GM21381 (cell line): ENCODE results near the gene MGST2.
"Not testable (repeated sequence)": the region's sequence is repeated elsewhere in the genome, so short reads cannot be mapped to it uniquely, and the experiment has no call there.

Experiments used
- ATAC-seq: cut with Tn5 transposase; IDR thresholded peaks from one replicate; pipeline ENCODE4 v1.9.1; 2021; ENCODE audit warnings: mild to moderate bottlenecking, moderate library complexity; ENCODE audit not compliant: unreplicated experiment

The MGST2 gene

DNA sequence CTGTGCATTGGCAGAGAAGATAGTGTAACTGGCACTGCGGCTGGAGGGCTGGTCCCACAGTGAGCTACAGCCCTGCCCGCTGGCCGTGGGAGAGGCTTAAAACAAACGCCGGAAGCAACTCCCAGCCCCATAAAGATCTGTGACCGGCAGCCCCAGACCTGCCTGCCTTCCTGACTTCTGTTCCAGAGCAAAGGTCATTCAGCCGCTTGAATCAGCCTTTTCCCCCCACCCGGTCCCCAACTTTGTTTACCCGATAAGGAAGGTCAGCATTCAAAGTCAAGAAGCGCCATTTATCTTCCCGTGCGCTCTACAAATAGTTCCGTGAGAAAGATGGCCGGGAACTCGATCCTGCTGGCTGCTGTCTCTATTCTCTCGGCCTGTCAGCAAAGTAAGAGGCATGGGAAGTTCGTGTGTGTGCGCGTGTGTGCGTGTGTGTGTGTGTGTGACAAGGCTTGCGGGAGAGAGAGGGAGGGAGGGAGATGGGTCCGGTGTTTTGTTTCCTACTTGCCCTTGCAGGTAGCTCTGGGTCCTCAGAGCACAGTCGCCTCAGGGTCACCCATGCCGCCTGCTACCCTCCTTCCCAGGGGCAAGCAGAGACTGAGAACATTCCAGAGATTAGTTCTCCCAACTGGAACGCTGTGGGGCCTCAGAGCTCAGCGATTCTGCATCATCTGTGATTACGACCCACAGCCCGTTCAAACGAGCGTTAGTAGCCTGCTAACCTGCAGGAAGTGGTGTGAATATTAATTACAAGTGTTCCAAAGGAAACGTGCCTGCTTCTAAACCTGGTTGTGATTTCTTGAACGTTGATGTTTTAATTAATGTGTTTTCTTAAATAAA is at the start of gene MGST2:
Gene MGST2 (plus strand): TSS at position 130 of the 840 bp plus-strand sequence. CDS start 201 bp downstream, at position 331.
- ATAC-seq: peak; percentile 86

DNA sequence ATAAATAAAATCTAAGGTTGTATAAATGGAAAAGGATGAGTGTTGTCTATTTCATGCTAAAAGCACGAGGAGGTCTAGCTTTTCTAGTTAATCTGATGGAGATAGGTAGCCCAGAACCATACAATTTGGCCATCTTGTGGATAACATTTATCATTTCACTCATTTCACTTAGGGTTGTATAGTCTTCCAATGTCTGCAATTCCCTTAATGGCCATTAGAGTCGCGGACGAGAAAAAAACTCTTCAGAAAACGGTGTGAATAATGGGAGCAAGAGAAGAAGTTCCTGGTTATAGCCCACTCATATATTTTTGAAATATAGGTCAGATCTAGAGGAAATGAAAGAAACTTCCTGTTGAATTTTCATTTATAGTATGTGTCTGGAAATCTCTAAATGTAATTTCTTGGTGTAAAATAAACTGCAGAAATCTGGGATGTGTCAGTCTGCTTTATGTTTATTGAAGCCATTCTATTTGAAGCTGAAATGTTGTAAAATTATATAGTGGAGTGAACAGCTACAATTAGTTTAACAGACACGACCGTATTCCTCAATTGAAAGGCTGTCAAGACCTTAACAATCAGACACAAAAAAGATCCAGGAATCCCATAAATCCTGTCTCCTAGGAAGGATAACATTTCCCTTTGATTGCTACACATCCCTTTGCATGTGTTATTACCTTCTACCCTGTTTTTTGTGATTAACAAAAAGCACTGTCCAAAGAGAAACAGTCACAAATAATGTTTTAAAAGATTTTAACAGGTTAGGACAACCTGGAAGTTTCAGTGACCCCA is 47.7 kb upstream of the MGST2 start:
- no peak for ATAC-seq

DNA sequence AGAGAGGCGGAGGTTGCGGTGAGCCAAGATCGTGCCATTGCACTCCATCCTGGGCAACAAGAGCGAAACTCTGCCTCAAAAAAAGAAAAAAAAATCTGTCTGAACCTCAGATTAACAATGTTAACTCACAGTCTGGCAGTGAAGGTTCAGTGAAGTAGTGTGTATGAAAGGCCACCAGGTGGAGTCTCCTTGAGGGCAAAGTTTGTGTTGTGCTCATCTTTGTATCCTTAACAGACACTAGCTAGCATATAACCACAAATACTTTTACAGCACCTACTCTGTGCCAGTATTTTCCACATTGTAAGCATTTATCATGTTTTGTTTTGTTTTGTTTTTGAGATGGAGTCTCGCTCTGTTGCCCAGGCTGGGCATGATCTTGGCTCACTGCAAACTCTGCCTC is 46.0 kb upstream of the MGST2 start:
- ATAC-seq: no peak

DNA sequence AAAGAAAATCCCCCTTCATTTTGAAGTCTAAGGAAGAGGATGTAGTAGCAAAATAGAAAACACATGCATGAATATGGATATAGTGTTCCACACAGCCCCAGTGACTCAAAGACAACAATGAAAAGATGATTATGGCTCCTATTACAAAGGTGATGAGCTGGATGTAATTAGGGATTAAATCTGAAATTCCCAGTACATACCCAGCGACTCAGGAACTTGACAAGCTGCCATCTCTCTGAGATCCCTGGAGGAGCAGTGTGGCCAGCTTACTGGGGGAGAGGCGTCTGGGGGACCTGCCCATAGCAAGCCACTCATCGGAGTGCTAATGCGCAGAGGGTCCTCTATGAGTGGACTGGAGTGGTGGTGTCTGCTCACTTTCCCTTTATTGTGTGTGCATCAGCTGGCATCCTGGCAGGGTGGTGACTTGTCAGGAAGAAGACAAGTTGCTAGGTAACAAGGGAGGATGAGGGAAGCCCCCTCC is 42.7 kb upstream of the MGST2 start:
- no peak for ATAC-seq

DNA sequence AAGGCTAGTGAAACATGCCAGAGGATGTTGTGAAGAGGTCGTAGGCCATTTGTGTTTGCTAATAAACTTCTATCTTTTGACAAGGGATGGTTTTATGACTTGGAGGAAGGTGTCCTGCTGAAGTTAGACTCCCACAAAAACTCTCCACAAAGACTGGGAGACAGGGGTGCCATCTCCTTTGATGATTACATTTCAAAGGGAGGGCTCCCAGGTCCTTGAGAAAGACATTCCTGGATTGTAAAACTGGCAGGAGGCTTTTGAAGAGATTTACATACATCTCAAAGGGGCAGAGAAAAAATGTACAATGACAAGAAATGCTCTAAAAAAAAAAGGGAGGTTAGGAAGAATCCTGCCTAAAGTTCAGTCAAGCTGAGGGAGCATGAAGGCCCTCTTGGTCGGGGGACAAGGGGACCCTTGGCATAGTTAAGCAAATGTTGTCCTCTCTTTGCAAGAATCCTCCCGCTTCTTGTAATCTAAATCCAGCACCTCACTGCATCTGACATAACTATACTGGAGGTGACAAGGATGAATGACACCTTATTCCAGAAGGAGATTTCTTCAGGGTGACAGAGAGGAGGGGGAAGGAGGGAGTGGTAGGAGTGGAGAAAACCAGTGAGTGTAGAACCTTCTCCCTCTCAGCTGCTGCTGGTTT is 41.1 kb upstream of the MGST2 start:
- ATAC-seq: no peak

DNA sequence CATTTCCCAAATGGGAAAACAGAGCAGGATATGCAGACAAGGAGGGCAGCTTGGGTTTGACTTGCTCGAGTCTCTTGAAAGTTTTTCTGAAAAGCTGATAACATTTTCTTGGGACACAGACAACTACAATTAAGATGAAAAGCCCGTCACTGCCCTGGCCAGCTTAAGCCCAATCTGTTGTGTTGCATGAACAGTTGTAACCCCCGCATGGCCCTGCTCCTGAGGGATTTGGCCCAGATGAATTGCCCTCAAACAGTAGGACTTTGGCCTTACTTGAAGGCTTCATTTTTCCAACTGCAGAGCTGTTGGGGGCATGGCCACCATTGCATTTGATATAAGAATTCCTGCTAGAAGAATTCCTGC is 40.5 kb upstream of the MGST2 start:
- no peak for ATAC-seq

DNA sequence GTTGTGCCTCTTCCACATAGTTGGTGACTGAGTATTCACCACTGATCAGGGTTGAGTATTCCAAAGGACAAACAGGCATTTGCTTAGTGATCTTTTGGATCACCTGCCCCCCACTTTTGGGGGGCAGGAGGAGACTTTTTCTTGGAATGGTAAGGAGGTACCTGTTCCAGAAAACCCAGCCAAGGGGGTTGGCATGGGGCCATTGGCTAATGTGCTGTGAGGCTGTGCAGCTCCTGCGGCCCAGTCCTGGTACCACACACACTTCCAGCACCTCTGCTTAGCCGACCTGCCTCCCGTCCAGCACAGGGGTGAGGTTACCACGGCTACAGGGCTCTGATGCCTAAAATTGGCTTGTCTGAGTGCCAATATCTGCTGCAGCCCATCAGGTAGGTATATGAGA is 40.1 kb upstream of the MGST2 start:
- ATAC-seq: no peak

DNA sequence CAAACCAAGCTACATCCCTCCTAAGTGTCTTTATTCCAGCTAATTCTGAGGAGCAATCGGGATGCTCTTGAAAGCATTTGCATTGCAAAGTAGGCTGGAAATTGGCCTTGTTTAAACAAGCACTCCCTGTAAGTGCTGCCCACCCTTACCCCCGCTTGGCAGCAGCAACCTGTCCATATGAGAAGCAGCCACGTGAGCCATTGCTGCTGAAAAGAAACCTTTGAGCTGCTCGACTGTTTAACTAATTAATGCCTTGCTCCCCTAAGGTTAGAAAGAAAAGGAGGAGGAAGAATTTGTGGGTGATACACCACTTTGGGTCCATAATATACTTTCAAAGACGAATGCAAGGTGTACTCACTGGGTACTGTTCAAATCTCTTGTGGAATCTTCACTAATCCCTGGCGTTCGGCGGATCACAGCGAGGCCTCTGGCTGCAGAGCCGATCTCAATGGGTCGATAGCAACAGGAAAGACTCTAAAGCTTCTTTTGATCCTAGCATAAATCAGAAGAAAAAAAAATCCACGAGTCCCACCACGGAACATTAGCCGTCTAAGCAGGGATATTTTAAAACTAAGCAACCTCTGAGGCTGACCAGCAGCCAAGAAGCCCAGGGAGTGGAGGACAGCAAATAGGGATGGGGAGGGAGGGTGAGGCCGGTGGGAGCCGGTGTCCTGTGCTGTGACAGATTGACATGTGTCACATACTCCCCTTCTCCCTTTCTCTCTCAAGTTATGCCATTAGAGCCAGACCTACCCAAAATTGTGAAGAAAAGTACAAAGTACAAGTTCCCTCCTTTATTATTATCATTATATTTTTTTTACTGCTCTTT is 37.2 kb upstream of the MGST2 start:
- no peak for ATAC-seq

DNA sequence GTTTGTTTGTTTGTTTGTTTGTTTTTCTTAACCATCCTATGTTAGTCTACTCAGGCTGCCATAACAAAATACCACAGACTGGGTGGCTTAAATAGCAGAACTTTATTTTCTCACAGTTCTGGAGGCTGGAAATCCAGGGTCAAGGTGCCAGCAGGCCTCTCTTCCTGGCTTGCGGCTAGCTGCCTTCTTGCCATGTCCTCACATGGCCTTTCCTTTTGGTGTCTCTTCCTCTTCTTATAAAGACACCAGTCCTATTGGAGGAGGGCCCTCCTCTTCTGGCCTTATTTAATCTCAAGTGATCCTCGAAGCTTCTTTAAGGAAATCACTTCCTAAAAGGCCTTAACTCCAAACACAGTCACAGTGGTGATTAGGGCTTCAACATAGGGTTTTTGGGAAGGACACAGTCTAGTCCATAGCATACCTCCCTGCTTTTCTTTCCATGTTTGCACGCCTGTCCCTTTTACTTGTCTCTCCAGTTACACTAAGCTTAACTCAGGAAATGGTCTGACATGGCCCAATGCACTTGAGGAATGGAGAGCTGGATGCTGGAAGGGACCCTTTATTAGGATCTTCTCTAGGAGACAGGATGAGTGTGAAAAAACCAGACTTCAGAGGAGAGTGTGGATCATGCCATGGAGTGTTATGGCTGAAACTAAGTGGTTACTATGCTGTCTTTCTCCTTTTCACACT is 36.0 kb upstream of the MGST2 start:
- no peak for ATAC-seq

DNA sequence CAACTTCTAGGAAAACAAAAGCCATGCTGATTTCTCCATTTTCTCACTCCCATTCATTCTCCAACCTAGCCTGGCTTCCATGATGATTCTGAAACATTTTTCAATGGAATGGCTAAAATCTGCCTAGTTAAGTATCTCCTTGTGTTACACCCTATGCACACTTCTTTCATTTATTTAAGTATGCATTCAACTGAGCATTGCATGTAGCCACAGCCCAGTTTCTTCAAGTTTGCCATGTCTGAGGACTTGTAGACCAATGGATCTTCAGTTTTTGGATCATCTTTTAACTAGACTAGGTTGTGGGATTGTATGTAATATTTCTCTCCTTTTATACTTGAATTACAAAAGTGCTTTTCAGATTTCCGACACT is 35.5 kb upstream of the MGST2 start:
- ATAC-seq: no peak

DNA sequence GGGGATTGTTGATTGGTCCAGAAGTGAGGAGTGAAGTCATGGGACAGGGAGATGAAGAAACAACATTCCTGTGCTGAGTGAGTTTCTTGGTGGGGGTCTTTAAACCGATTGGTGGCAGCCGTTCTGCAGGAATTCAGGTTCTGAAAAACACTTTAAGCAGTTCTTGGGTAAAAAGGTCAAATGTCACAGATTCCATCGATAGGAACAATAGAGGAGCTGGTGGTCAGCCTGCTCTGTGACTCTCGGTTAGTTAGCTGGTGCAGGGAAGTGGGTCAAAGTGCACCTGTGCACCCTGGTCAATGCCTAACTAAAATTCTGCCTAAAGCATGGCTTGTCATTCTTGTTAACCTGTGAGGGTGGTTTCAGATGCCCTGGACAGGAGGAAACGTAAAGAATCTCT is 34.6 kb upstream of the MGST2 start:
- ATAC-seq: no peak

DNA sequence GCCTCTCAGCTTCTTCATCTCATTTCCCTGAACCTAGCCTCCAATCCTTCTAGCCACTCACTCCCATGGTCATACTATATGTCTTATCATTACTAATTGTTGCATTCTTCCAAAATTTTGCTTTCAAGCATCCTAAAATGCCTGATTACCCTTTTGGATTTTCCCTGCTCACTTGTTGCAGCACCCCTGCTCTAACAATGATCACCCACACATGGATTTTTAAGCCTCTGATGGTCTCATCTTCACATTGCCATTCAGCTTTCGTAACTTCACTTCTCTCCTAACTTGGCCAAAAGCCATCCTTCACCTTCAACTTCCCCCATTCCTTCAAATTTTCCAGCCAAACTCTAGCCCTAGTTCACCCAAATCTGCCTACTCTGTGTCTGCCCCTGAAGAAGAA is 33.8 kb upstream of the MGST2 start:
- no peak for ATAC-seq

DNA sequence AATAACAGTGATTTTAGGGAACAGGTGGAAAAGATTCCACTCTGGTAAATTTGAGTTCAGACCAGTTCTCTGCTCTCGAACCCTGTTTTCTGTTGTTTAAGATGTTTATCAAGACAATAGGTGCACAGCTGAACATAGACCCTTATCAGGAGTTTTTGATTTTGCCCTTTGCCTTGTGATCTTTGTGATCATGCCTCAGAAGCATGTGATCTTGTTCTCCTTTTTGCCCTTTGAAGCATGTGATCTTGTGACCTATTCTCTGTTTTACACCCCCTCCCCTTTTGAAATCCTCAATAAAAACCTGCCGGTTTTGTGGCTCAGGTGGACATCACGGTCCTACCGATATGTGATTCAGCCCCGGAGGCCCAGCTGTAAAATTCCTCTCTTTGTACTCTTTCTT is 32.9 kb upstream of the MGST2 start:
- ATAC-seq: not testable (repeated sequence)

DNA sequence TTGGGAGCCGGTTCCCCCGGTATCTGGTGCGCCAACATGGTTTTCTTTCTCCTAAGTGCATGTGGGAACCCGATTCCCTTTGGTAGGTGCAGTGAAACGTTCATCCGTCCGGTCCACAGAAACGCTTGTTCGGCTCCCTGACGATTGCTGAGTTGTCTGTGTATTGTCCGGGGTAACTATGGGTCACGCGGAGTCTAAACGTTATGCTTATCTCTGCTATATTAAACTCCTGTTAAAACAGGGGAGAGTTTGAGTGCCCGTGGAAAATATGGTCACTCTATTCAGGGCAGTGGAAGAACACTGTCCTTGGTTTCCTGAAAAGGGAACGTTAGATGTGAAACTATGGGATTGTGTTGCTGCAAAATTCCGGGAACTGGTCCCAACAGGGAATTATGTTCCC is 32.4 kb upstream of the MGST2 start:
- no peak for ATAC-seq

DNA sequence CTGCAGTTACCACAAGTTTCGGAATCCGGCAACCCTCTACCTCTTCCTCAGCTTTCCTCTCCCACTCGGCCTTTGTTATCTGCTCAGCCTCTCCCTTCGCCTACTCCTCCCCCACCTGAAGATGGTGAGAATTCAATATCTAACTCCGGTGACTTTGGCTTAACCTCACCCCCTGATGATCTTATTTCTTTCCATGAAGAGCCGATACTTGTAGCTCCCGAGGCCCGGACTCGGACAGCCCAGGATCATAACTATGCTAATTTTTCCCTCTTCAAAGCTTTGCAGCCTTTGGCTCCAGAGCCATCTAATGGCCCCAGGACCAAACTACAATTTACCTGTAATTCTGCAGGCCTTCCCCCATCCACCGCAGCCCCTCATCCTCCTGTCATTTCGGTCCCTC is 32.0 kb upstream of the MGST2 start:
- ATAC-seq: no peak

DNA sequence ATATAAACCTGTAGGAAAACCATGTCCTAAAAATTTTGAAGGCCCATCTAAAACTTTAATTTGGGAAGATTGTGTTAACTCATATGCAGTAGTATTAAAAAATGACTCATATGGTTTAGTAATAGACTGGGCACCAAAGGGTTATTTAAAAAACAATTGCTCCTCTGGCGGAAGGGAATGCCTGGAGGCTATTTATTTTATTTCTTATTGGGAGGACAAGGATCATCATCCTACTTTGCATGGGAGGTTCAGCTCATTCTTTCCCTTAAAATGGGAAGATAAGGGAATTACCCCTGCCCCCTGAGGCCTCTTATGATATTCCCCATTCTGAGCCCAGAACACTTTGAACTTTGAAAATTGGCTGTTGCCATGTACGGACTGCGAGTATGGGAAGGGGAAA is 29.7 kb upstream of the MGST2 start:
- ATAC-seq: no peak

DNA sequence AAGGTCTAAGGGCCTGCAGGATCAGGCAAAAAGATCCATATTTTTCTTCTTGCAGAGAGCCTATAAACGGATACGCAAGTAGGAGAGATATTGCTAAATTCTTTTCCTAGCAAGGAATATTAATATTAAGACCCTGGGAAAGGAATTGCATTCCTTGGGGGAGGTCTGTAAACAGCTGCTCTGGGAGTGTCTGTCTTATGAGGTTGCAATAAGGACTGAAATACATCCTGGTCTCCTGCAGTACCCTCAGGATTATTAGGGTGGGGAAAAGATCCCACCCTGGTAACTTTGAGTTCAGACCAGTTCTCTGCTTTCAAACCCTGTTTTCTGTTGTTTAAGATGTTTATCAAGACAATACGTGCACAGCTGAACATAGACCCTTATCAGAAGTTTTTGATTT is 27.3 kb upstream of the MGST2 start:
- ATAC-seq: not testable (repeated sequence)

DNA sequence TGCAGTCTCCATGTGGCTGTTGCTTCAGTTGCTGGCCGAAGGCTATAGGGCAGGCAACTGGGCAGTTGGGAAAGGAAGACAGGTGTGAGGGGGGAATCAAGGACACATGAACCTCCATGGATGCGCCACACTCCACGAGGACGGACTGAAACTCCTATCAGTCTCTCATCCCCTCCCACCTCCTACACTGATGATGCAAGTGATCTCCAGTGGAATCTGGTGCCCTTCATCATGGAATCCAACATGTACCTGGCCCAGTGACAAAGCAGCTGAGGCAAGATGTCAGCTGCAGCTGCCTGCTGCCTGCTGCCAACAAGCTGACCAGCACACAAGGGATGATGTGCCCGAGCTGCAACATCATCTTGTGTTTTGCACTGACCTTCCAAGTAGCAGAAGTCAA is 26.0 kb upstream of the MGST2 start:
- ATAC-seq: no peak

DNA sequence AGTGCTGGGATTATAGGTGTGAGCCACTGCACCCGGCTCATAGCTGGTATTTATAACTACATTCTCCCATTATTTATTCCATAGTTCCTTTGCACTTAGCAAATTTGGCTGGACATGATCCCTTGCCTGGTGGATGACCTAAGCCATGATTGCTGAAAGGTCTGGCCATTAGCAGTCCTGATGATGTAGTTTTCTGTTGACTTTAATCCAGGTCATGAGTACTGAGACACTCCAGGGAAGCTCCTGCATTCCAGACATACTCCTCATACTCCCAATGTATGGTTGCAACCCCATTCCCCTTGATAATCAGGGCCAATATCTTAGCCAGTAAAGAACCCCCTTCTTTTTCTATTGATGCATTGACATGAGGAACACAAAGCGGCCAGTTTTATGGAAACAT is 24.4 kb upstream of the MGST2 start:
- no peak for ATAC-seq

DNA sequence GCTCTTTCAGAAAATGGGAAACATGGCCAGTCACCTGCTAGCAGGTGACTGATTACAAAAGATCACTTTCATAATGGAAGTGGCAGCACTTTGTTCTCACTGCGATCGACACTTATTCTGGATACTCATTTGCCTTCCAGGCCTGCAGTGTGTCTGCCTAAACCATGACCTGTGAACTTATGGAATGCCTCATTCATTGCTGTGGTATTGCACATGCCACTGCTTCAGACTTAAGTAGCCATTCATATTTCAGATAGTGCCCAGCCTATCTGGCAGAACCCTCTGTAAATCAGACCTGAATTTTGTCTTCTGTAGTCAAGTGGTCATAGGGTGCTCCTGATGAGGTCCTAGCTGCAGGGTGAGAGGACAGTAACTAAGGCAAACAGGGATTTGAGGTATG is 23.3 kb upstream of the MGST2 start:
- no peak for ATAC-seq
